Heart left ventricle (tissue), 16 donors: ENCODE data around the gene METTL21C. TPM values are rescaled to one million over a fixed set of nuclear protein-coding genes. Genes with fewer than 3 reads are reported as not detected.
A peak's percentile ranks its signal among the peaks of the same experiment; 100 is the strongest.

Experiments
- ATAC-seq, 4 donors: fragments of 200-7000 bp; cut with Tn5 transposase; one replicate each; pipeline ENCODE4 v1.9.1; 2020 to 2022; ENCODE audit warnings: moderate library complexity in 4 of 4, mild to moderate bottlenecking in 3 of 4, moderate number of reproducible peaks in 1 of 4
- DNase-seq, 5 donors: peaks; one replicate each; pipeline ENCODE4 v3.0.0-alpha.2; 2020
- H3K27ac ChIP-seq, 12 donors: fragments of 200-600 bp; sonication (generic) in 4 of 12; one replicate each; pipeline versions ENCODE4 v1.5.0 to v1.8.0; 2016 to 2022; ENCODE audit warnings: mild to moderate bottlenecking in 2 of 12
- H3K27me3 ChIP-seq, 9 donors: fragments of 200-600 bp; sonication (generic) in 2 of 9; one replicate each; pipeline versions ENCODE4 v1.5.1 to v1.8.0; 2016 to 2022; ENCODE audit warnings: mild to moderate bottlenecking in 3 of 9
- H3K36me3 ChIP-seq, 9 donors: fragments of 200-600 bp; sonication (generic) in 2 of 9; one replicate each; pipeline versions ENCODE4 v1.5.0 to v1.8.0; 2018 to 2022; ENCODE audit warnings: mild to moderate bottlenecking in 2 of 9
- H3K4me1 ChIP-seq, 12 donors: fragments of 200-600 bp; sonication (generic) in 4 of 12; one replicate each; pipeline versions ENCODE4 v1.5.0 to v1.8.0; 2016 to 2022; ENCODE audit warnings: mild to moderate bottlenecking in 3 of 12
- H3K4me3 ChIP-seq, 12 donors: fragments of 200-600 bp; sonication (generic) in 4 of 12; one replicate each; pipeline versions ENCODE4 v1.5.0 to v1.8.0; 2017 to 2022; ENCODE audit warnings: mild to moderate bottlenecking in 9 of 12, moderate library complexity in 4 of 12
- H3K9me3 ChIP-seq, 12 donors: fragments of 200-600 bp; sonication (generic) in 4 of 12; one replicate each; pipeline versions ENCODE4 v1.5.0 to v1.8.0; 2016 to 2022; ENCODE audit warnings: mild to moderate bottlenecking in 1 of 12
- CTCF ChIP-seq, 12 donors: fragments of 200-600 bp; sonication (generic) in 4 of 12; IDR thresholded peaks; one replicate each; pipeline versions ENCODE4 v1.5.0 to v1.8.0; 2018 to 2022; ENCODE audit warnings: antibody characterized with exemption in 12 of 12, mild to moderate bottlenecking in 5 of 12
- POLR2A ChIP-seq, 2 donors: fragments of 450-650 bp; IDR thresholded peaks; one replicate each; pipeline ENCODE4 v1.6.1; 2017; ENCODE audit warnings: antibody characterized with exemption in 2 of 2, mild to moderate bottlenecking in 2 of 2, moderate library complexity in 2 of 2
- WGBS, 4 donors: extraction: QIAGEN DNeasy Blood & Tissue Kit in 2 of 4; methylation state at CpG; one replicate each; pipeline versions ENCODE4 v1.1.5 to v1.1.7; 2013 to 2018; 5-methylcytosine and 5-hydroxymethylcytosine counted together
- intact Hi-C, 10 donors: fragments of 100-400 bp; cut with DNase I; formaldehyde crosslinking; loops; one replicate each; pipeline versions ENCODE4 v1.11.1 to v1.14.2; 2022
- polyA plus RNA-seq, 2 donors: library from polyadenylated mRNA; stranded (reverse); fragments of 200-250 nt; gene quantifications; one replicate each; pipeline ENCODE4 v1.2.3, GENCODE V29; 2013
- total RNA-seq, 9 donors: library from RNA; depleted of rRNA in 2 of 9; stranded (reverse); fragments of >200 nt in 2 of 9; fragmentation: NEBNext Ultra II Directional in 3 of 9; extraction: Animal tissue kit (Norgen Biotek cat#: 25700) in 3 of 9; gene quantifications; one replicate each; pipeline versions ENCODE4 v1.1.0 to v1.2.4, GENCODE V29; 2016 to 2023
- donor health status: ischemic (EF 13 %, LVEDD 7.1; RV severe dilation, severe dysfunction).
- donor health status: healthy with polysubstance abuse.
- donor health status: DM: no; HTN: yes; CAD: no.
- donor health status: DM: no; HTN: no; CAD: no.
- donor health status: ischemic (EF 25% LVEDD 6.9; RV normal size, moderate dysfunction).
- donor health status: ischemic (EF 25% LVEDD 5.7; RV mildly dilated, moderate dysfunction).
- donor health status: healthy.
- donor health status: DM: yes; HTN: yes; CAD: no.
- donor health status: ischemic (EF 35%, LVEDD 5.7; RV mildly dilated, moderate dysfunction).
- donor health status: nonischemic (EF 11% LVEDD 7.7; RV severe dilation, severe dysfunction).
- donor health status: DM: yes; HTN: yes; CAD: no.
- donor health status: PGD.
- donor health status: ischemic (EF 29% LVEDD 5.4; RV normal size, mild dysfunction).
- donor health status: nonischemic (EF 23%, LVEDD 6.1; RV moderate dilation, normal function).

The METTL21C gene
- total and polyA plus RNA-seq, 11 donors, result not detected

- intact Hi-C loops, result no loop called here
These were observed 15.3 kb downstream of the METTL21C start for GRCh38 chr13:102679449-102680132.

GRCh38 chr13:102678339-102679107 lies 16.3 kb downstream of the METTL21C start:
- TF ChIP-seq CTCF (IDR thresholded peaks at IDR 0.05) (no peak), POLR2A (IDR thresholded peaks at IDR 0.05) (no peak)
- Histone ChIP-seq H3K36me3 (peaks cover 0 to 73% (median 65%) of the 10 kb centered on the region in 9 donors), H3K27me3 (no peaks in the 10 kb centered on the region), H3K4me1 (peaks cover 0 to 16% (median 0%) of the 10 kb centered on the region in 12 donors), H3K4me3 (no peak overlapping the region), H3K9me3 (peaks cover 0 to 20% (median 0%) of the 10 kb centered on the region in 12 donors), H3K27ac (no peak overlapping the region)
- DNase-seq (no peak), ATAC-seq (peak in 2 of 4 donors; percentile 51 to 52)
- intact Hi-C loops, result no loop called here
- 72 to 87% (median 78%) methylated on average over 5 of the region's 5 CpGs for WGBS, 4 donors

More at GRCh38 chr13:102679449-102680132, 15.3 kb downstream of the METTL21C start:
- Histone ChIP-seq H3K9me3 (peaks cover 0 to 20% (median 0%) of the 10 kb centered on the region in 12 donors), H3K4me3 (no peak overlapping the region), H3K27ac (peak overlapping the region in 1 of 12 donors; percentile 74), H3K27me3 (no peaks in the 10 kb centered on the region), H3K36me3 (peaks cover 0 to 62% (median 55%) of the 10 kb centered on the region in 9 donors), H3K4me1 (peaks cover 0 to 16% (median 0%) of the 10 kb centered on the region in 12 donors)
- TF ChIP-seq POLR2A (IDR thresholded peaks at IDR 0.05) (no peak), CTCF (IDR thresholded peaks at IDR 0.05) (no peak)
- no peak for ATAC-seq
- 60 to 93% (median 74%) methylated on average over 3 of the region's 3 CpGs for WGBS, 4 donors
- DNase-seq, result no peak

- no peaks in the 10 kb centered on the region for H3K27me3 ChIP-seq
- DNase-seq, result no peak
- no peak for ATAC-seq
- peaks cover 0 to 87% (median 78%) of the 10 kb centered on the region in 9 donors for H3K36me3 ChIP-seq
- H3K4me1 ChIP-seq, result peaks cover 0 to 16% (median 0%) of the 10 kb centered on the region in 12 donors
- H3K9me3 ChIP-seq, result peaks cover 0 to 13% (median 0%) of the 10 kb centered on the region in 12 donors
- no peak for TF ChIP-seq POLR2A (IDR thresholded peaks at IDR 0.05)
- no peak for TF ChIP-seq CTCF (IDR thresholded peaks at IDR 0.05)
- no peak overlapping the region for H3K4me3 ChIP-seq
- intact Hi-C loops, result no loop called here
- no peak overlapping the region for H3K27ac ChIP-seq
- WGBS, 4 donors, result 73 to 90% (median 84%) methylated on average over 4 of the region's 4 CpGs
These were observed 17.7 kb downstream of the METTL21C start for GRCh38 chr13:102677122-102677521.

- ATAC-seq, result peak in 1 of 4 donors; percentile 38
- no peak overlapping the region for H3K4me3 ChIP-seq
- H3K27ac ChIP-seq, result no peak overlapping the region
- peaks cover 0 to 100% (median 85%) of the 10 kb centered on the region in 9 donors for H3K36me3 ChIP-seq
- 81 to 87% (median 85%) methylated on average over 3 of the region's 3 CpGs for WGBS, 4 donors
- DNase-seq, result no peak
- H3K4me1 ChIP-seq, result peaks cover 0 to 5% (median 0%) of the 10 kb centered on the region in 12 donors
- H3K27me3 ChIP-seq, result no peaks in the 10 kb centered on the region
- H3K9me3 ChIP-seq, result peaks cover 0 to 10% (median 0%) of the 10 kb centered on the region in 12 donors
- TF ChIP-seq CTCF (IDR thresholded peaks at IDR 0.05) (no peak), POLR2A (IDR thresholded peaks at IDR 0.05) (no peak)
- intact Hi-C loops, result no loop called here
These were observed 19.7 kb downstream of the METTL21C start for GRCh38 chr13:102675115-102675514.
